Fibroblast of the aortic adventitia (primary cell): Measurements from ENCODE around the gene SPATA13. TPM values are rescaled to one million over a fixed set of nuclear protein-coding genes. Genes with fewer than 3 reads are reported as not detected.

ENCODE experiments used
- DNase-seq: peaks from one replicate; pipeline ENCODE4 v3.0.0-alpha.2; 2010; ENCODE audit warnings: low read depth
- H3K4me3 ChIP-seq: 2 replicates; pipeline ENCODE4 v1.5.1; 2011; ENCODE audit warnings: low read depth, mild to moderate bottlenecking, control low read depth, low read length, moderate library complexity
- CTCF ChIP-seq: IDR thresholded peaks from 2 replicates; pipeline ENCODE4 v1.5.1; 2011; ENCODE audit warnings: mild to moderate bottlenecking, low read length, control low read depth, inconsistent platforms; ENCODE audit not compliant: insufficient read depth
- small RNA-seq: library from RNA; depleted of rRNA; stranded (forward); fragments of <200 nt; gene quantifications from one replicate; pipeline ENCODE3, GENCODE V24; 2012
- total RNA-seq: library from RNA; depleted of rRNA; stranded (reverse); fragments of >200 nt; gene quantifications from 2 replicates; pipeline ENCODE4 v1.2.3, GENCODE V29; 2012; ENCODE audit warnings: low replicate concordance

The SPATA13 gene
- total RNA-seq, 1 donor = 12.2 TPM

- H3K4me3 ChIP-seq = no peak overlapping the region
- TF ChIP-seq CTCF = no peak
- DNase-seq = no peak
Measured at GRCh38 chr13:24356270-24356669, 195.8 kb downstream of the SPATA13 start.

Small RNAs within 50 kb of the gene (small RNA-seq; reads per million reads assigned to genes)
- gene MIR2276 = 7.4 reads per million, percentile 92 among the genes with 10 or more reads in this experiment

Other genes with a start within 250 kb of the SPATA13 start
- not detected in 2 replicates for gene C1QTNF9, start 148.9 kb downstream of the SPATA13 start, total RNA-seq